ENCODE measurements around the gene LONP1. TPM values are rescaled to one million over a fixed set of nuclear protein-coding genes. Genes with fewer than 3 reads are reported as not detected.

LONP1 gene
- total and polyA plus RNA-seq, 2 experiments from 2014 or later, result 110 to 151 TPM

DNA sequence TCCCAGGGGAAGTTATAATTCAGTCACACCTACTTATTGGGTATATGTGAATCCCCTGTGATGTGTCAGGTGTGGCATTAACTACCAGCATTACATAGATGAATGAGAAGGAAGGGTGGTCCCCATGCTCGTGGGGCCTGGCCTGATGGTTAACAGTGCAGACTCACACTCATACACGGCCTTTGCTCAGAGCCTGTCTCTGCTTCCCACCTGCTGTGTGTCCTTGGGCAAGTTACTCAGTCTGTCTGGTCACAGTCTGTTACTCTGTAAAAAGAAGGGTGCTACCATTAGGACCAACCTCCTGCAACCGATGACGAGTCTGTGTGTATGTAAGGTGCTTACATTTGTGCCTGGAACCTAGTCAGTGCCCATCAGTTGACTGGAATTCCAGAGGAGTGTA is 73.2 kb downstream of the LONP1 start:
- TF ChIP-seq, protein P1, sequence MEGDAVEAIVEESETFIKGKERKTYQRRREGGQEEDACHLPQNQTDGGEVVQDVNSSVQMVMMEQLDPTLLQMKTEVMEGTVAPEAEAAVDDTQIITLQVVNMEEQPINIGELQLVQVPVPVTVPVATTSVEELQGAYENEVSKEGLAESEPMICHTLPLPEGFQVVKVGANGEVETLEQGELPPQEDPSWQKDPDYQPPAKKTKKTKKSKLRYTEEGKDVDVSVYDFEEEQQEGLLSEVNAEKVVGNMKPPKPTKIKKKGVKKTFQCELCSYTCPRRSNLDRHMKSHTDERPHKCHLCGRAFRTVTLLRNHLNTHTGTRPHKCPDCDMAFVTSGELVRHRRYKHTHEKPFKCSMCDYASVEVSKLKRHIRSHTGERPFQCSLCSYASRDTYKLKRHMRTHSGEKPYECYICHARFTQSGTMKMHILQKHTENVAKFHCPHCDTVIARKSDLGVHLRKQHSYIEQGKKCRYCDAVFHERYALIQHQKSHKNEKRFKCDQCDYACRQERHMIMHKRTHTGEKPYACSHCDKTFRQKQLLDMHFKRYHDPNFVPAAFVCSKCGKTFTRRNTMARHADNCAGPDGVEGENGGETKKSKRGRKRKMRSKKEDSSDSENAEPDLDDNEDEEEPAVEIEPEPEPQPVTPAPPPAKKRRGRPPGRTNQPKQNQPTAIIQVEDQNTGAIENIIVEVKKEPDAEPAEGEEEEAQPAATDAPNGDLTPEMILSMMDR (IDR thresholded peaks at IDR 0.05; ENCODE audit: low read depth, low read length), result no peak
- Histone ChIP-seq H3K36me3 (peaks cover 78% of the 10 kb centered on the region), H3K4me3 (no peak overlapping the region), H3K9me3 (ENCODE audit: low read depth) (no peaks in the 10 kb centered on the region), H3K27ac (no peak overlapping the region), H3K4me1 (ENCODE audit: low read depth) (no peaks in the 10 kb centered on the region), H3K27me3 (no peaks in the 10 kb centered on the region)
- DNase-seq (ENCODE audit: low read depth in 1 of 2, low spot score in 1 of 2), result no peak

DNA sequence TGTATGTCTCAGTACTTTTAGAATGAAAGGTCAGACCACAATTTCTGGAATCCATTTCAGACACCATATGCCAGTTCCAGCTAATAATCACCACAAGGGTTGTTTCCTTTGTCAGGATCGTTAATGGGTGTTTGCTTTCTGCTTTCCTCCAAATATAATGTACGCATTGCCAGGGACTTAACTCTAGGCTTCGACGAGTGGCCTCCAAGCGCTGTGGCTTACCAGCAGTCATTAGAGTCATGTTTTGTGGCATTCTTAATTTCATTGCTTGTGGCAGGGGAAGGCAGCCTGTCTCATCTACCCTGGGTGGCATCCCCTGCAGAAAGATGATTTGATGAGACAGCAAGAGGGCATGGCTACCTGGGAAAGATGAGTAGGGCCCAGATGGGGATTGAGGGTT is 74.5 kb downstream of the LONP1 start:
- TF ChIP-seq, protein P1 (IDR thresholded peaks at IDR 0.05; ENCODE audit: low read depth, low read length), result no peak
- H3K4me3 ChIP-seq, result no peak overlapping the region
- no peak overlapping the region for H3K27ac ChIP-seq
- no peaks in the 10 kb centered on the region for H3K27me3 ChIP-seq
- DNase-seq (ENCODE audit: low read depth in 1 of 2, low spot score in 1 of 2), result no peak
- no peaks in the 10 kb centered on the region for H3K9me3 ChIP-seq (ENCODE audit: low read depth)
- no peaks in the 10 kb centered on the region for H3K4me1 ChIP-seq (ENCODE audit: low read depth)
- peaks cover 70% of the 10 kb centered on the region for H3K36me3 ChIP-seq

DNA sequence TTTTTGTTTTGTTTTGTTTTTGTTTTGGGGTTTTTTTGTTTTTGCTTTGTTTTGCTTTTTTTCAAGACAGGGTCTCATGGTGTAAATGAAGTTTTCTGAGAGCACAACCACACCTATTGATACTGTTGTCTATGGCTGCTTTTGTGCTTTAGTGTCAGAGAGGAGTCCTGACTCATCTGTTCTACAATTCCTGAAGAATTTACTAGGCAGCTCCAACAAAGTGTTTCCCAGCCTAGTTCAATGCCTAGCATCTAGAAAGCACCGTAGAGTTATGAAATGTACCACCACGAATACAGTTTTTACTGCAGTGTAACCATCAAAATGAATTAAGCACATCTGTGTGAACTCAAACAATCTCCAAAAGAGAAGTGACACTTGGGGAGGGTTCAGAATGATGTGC is 75.9 kb downstream of the LONP1 start:
- DNase-seq (ENCODE audit: low read depth in 1 of 2, low spot score in 1 of 2), result no peak
- Histone ChIP-seq H3K36me3 (peaks cover 62% of the 10 kb centered on the region), H3K27ac (no peak overlapping the region), H3K4me3 (no peak overlapping the region), H3K9me3 (ENCODE audit: low read depth) (no peaks in the 10 kb centered on the region), H3K27me3 (no peaks in the 10 kb centered on the region), H3K4me1 (ENCODE audit: low read depth) (no peaks in the 10 kb centered on the region)
- TF ChIP-seq, protein P1 (IDR thresholded peaks at IDR 0.05; ENCODE audit: low read depth, low read length), result no peak

DNA sequence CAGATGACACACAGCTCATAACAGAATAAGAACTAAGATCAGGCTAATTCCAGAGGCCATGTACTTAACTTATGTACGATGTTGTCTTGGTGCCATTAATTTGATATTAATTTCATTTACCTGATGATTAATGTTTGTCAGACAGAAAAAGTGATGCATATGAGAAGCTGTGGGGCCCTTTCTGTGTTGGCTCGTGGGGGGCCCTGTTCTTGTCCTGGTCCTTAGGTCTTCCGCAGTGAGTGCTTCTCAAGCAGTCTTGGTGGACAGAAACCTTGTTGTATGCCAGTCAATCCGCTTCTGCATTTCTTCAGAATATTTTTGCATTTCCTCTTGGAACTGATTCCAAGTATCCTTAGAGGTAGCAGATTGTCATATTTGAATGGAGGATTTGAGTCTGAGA is 76.9 kb downstream of the LONP1 start:
- DNase-seq (ENCODE audit: low read depth in 1 of 2, low spot score in 1 of 2), result no peak
- Histone ChIP-seq H3K9me3 (ENCODE audit: low read depth) (no peaks in the 10 kb centered on the region), H3K36me3 (peaks cover 57% of the 10 kb centered on the region), H3K4me3 (no peak overlapping the region), H3K27ac (no peak overlapping the region), H3K4me1 (ENCODE audit: low read depth) (no peaks in the 10 kb centered on the region), H3K27me3 (no peaks in the 10 kb centered on the region)
- TF ChIP-seq, protein P1 (IDR thresholded peaks at IDR 0.05; ENCODE audit: low read depth, low read length), result no peak

DNA sequence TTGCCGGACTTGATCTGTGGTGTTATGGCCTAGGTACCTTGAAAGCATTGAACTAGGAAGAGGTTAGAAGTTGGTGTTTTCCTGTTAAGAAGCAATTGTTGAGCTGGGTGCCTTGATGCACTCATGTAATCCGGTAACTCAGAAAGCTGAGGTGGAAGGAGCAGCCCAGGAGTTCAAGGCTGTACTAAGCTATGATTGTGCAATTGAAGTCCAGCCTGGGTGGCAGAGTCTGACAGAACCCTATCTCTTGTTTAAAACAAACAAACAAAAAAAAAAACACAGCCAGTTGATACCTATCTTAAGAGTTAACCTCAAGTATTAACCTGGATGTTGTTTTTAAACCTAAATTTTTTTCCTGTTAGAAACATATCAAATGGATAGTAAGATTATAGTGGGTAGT is 77.7 kb downstream of the LONP1 start:
- TF ChIP-seq, protein P1 (IDR thresholded peaks at IDR 0.05; ENCODE audit: low read depth, low read length), result no peak
- Histone ChIP-seq H3K36me3 (peaks cover 51% of the 10 kb centered on the region), H3K9me3 (ENCODE audit: low read depth) (no peaks in the 10 kb centered on the region), H3K27me3 (no peaks in the 10 kb centered on the region), H3K4me1 (ENCODE audit: low read depth) (no peaks in the 10 kb centered on the region), H3K4me3 (no peak overlapping the region), H3K27ac (no peak overlapping the region)
- DNase-seq (ENCODE audit: low read depth in 1 of 2, low spot score in 1 of 2), result no peak

Other genes with a start within 250 kb of the LONP1 start
- gene TINCR, start 152.2 kb downstream of the LONP1 start, total RNA-seq, result 1.3 and 2.4 TPM in 2 replicates
- 1.9 and 3.7 TPM in 2 replicates for gene TINCR, start 152.2 kb downstream of the LONP1 start, polyA plus RNA-seq
- 36.3 and 55.5 TPM in 2 replicates for gene SAFB2, start 97.4 kb downstream of the LONP1 start, total RNA-seq
- gene SAFB2, start 97.4 kb downstream of the LONP1 start, polyA plus RNA-seq, result 66.3 and 71.8 TPM in 2 replicates
- 79.5 and 108 TPM in 2 replicates for gene SAFB, start 97.1 kb downstream of the LONP1 start, total RNA-seq
- gene SAFB, start 97.1 kb downstream of the LONP1 start, polyA plus RNA-seq, result 127 and 161 TPM in 2 replicates
- 59.1 and 90.7 TPM in 2 replicates for gene MICOS13, start 39.6 kb downstream of the LONP1 start, total RNA-seq
- 134 and 173 TPM in 2 replicates for gene MICOS13, start 39.6 kb downstream of the LONP1 start, polyA plus RNA-seq
- 62.5 and 80.5 TPM in 2 replicates for gene HSD11B1L, start 39.1 kb downstream of the LONP1 start, total RNA-seq
- 60.1 and 61.9 TPM in 2 replicates for gene HSD11B1L, start 39.1 kb downstream of the LONP1 start, polyA plus RNA-seq
- gene RPL36, start 29.9 kb downstream of the LONP1 start, total RNA-seq, result 829 and 1,053 TPM in 2 replicates
- 982 and 1,206 TPM in 2 replicates for gene RPL36, start 29.9 kb downstream of the LONP1 start, polyA plus RNA-seq
- gene CATSPERD, start 491 bp upstream of the LONP1 start, total RNA-seq, result 0.11 TPM in 1 of 2 replicates, not detected in the other
- gene CATSPERD, start 491 bp upstream of the LONP1 start, polyA plus RNA-seq, result not detected in 2 replicates
- gene PRR22, start 64.6 kb upstream of the LONP1 start, total RNA-seq, result 3.6 and 4.9 TPM in 2 replicates
- gene PRR22, start 64.6 kb upstream of the LONP1 start, polyA plus RNA-seq, result 1.9 and 9.7 TPM in 2 replicates
- 40.9 and 43.4 TPM in 2 replicates for gene DUS3L, start 71.0 kb upstream of the LONP1 start, total RNA-seq
- gene DUS3L, start 71.0 kb upstream of the LONP1 start, polyA plus RNA-seq, result 25.0 and 39.1 TPM in 2 replicates
- 28.2 and 36.1 TPM in 2 replicates for gene NRTN, start 84.9 kb upstream of the LONP1 start, total RNA-seq
- gene NRTN, start 84.9 kb upstream of the LONP1 start, polyA plus RNA-seq, result 68.2 and 85.8 TPM in 2 replicates
- gene FUT6, start 119.6 kb upstream of the LONP1 start, total RNA-seq, result 0.42 TPM in 1 of 2 replicates, not detected in the other
- not detected in 2 replicates for gene FUT6, start 119.6 kb upstream of the LONP1 start, polyA plus RNA-seq
- gene FUT3, start 131.3 kb upstream of the LONP1 start, total RNA-seq, result 0.14 and 3.8 TPM in 2 replicates
- 0.92 TPM in 1 of 2 replicates, not detected in the other for gene FUT3, start 131.3 kb upstream of the LONP1 start, polyA plus RNA-seq
- 1.5 TPM in 1 of 2 replicates, not detected in the other for gene FUT5, start 150.4 kb upstream of the LONP1 start, total RNA-seq
- gene FUT5, start 150.4 kb upstream of the LONP1 start, polyA plus RNA-seq, result 8.9 TPM in 1 of 2 replicates, not detected in the other
- gene NDUFA11, start 183.6 kb upstream of the LONP1 start, total RNA-seq, result 295 and 485 TPM in 2 replicates
- gene NDUFA11, start 183.6 kb upstream of the LONP1 start, polyA plus RNA-seq, result 738 and 760 TPM in 2 replicates
- 13.0 and 23.1 TPM in 2 replicates for gene VMAC, start 184.7 kb upstream of the LONP1 start, total RNA-seq
- gene VMAC, start 184.7 kb upstream of the LONP1 start, polyA plus RNA-seq, result 3.9 and 6.2 TPM in 2 replicates
- gene CAPS, start 194.1 kb upstream of the LONP1 start, total RNA-seq, result 14.4 and 23.6 TPM in 2 replicates
- gene CAPS, start 194.1 kb upstream of the LONP1 start, polyA plus RNA-seq, result 14.1 and 17.7 TPM in 2 replicates